ENCODE data around the gene STON2. TPM values are rescaled to one million over a fixed set of nuclear protein-coding genes. Genes with fewer than 3 reads are reported as not detected.
A peak's percentile ranks its signal among the peaks of the same experiment; 100 is the strongest.

The STON2 gene
- total RNA-seq, 2 donors from 2014 or later: 8.6 to 14.1 TPM

DNA sequence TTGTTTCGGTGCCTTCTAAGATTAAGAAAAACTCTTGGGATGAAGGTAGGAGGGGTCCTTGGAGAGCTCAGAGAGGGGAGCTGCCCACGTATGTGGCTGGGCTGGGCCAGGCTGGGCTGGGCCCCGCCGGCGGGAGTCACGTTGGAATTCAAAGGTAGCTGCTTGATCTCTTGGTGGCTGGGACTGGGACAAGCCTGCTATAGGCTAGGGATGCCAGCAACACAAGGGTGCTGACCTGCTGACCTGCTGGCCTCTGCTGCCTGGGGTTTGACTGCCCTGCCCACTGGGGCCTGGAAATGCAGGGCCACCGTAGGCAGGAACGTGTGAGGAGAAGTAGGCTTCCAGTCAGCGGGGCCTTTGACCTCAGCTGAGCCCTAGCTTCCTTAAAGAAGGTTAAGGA lies 126.6 kb downstream of the STON2 start:
- DNase-seq (ENCODE audit: low spot score): no peak
- Histone ChIP-seq H3K4me1 (no peaks in the 10 kb centered on the region), H3K36me3 (no peaks in the 10 kb centered on the region), H3K27me3 (no peaks in the 10 kb centered on the region), H3K27ac (peak overlapping the region; percentile 17 to 38), H3K9me3 (no peaks in the 10 kb centered on the region), H3K4me3 (no peak overlapping the region)
- TF ChIP-seq, protein P1, sequence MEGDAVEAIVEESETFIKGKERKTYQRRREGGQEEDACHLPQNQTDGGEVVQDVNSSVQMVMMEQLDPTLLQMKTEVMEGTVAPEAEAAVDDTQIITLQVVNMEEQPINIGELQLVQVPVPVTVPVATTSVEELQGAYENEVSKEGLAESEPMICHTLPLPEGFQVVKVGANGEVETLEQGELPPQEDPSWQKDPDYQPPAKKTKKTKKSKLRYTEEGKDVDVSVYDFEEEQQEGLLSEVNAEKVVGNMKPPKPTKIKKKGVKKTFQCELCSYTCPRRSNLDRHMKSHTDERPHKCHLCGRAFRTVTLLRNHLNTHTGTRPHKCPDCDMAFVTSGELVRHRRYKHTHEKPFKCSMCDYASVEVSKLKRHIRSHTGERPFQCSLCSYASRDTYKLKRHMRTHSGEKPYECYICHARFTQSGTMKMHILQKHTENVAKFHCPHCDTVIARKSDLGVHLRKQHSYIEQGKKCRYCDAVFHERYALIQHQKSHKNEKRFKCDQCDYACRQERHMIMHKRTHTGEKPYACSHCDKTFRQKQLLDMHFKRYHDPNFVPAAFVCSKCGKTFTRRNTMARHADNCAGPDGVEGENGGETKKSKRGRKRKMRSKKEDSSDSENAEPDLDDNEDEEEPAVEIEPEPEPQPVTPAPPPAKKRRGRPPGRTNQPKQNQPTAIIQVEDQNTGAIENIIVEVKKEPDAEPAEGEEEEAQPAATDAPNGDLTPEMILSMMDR (IDR thresholded peaks at IDR 0.05): no peak

DNA sequence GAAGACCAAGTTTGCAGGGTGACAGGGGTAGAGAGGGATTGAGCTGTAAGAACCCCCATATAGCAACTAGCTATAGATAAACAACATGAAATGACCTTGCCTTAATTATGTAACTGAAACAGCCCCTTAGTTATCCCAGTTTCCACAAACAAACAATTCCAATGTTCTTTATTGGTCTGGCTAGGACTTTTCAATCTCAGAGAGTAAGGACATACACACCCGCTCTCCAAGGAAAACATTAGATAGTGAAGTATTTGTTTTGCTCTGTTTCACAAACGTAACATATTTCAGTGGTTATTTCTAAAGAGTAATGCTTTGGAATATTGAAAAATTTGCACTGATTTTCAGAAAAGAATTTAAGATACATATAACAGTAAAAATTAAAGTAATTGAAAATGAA lies 127.8 kb downstream of the STON2 start:
- H3K4me1 ChIP-seq: no peaks in the 10 kb centered on the region
- H3K9me3 ChIP-seq: no peaks in the 10 kb centered on the region
- H3K36me3 ChIP-seq: no peaks in the 10 kb centered on the region
- H3K27me3 ChIP-seq: no peaks in the 10 kb centered on the region
- no peak overlapping the region for H3K4me3 ChIP-seq
- DNase-seq (ENCODE audit: low spot score): no peak
- H3K27ac ChIP-seq: peak overlapping the region; percentile 8 to 14
- TF ChIP-seq, protein P1 (IDR thresholded peaks at IDR 0.05): no peak

DNA sequence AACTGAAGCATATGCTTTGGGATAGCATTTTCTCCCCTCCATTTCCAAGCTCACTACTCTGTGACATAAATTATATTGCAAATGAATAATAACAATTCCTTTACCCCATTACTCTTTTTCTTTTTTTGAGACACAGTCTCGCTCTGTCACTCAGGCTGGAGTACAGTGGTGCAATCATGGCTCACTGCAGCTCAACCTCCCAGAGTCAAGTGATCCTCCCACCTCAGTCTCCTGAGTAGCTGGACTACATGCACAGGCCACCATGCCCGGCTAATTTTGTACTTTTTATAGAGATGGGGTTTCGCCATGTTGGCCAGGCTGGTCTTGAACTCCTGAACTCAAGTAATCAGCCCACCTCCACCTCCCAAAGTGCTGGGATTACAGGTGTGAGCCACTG lies 130.1 kb downstream of the STON2 start:
- no peak for DNase-seq (ENCODE audit: low spot score)
- Histone ChIP-seq H3K27me3 (no peaks in the 10 kb centered on the region), H3K4me1 (no peaks in the 10 kb centered on the region), H3K9me3 (no peaks in the 10 kb centered on the region), H3K27ac (no peak overlapping the region), H3K36me3 (no peaks in the 10 kb centered on the region), H3K4me3 (no peak overlapping the region)
- TF ChIP-seq, protein P1 (IDR thresholded peaks at IDR 0.05): no peak

DNA sequence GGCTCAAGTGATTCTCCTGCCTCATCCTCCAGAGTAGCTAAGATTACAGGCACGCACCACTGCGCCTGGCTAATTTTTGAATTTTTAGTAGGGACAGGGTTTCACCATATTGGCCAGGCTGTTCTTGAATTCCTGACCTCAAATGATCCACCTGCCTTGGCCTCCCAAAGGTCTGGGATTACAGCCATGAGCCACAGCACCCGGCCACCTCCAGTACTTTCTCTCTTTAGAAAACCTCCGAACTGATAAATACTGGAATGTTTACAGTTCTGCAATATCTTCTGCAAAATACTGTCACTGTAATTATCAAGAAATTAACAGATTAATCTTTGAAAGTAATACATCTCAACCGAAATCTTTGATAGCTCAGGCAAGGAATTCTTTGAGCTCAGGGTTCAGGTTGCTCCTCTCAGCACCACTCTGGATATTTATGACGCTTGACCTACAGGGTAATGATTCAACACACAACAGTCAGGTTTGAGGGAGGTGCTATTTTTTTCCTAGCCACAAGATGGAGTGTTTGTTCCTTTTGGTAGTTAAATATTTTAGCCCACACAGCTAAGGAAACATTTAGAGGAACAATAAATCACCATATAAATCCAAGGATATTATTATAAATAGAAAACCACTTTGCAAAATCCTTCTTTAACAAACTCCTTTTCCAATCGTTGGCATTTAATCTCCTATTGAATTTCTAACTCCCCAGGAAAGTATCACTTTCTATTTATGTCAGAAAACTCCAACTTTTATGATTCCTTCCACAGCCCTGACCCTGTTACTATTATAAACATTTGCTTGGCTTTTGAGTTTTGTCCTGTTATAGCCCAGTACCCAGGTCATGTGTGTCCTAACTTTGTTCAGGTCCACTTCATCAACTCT lies 130.8 kb downstream of the STON2 start:
- H3K9me3 ChIP-seq: no peaks in the 10 kb centered on the region
- no peak for DNase-seq (ENCODE audit: low spot score)
- H3K27me3 ChIP-seq: no peaks in the 10 kb centered on the region
- H3K4me3 ChIP-seq: no peak overlapping the region
- H3K4me1 ChIP-seq: no peaks in the 10 kb centered on the region
- no peak overlapping the region for H3K27ac ChIP-seq
- TF ChIP-seq, protein P1 (IDR thresholded peaks at IDR 0.05): peak; percentile 53 to 82
- H3K36me3 ChIP-seq: no peaks in the 10 kb centered on the region

DNA sequence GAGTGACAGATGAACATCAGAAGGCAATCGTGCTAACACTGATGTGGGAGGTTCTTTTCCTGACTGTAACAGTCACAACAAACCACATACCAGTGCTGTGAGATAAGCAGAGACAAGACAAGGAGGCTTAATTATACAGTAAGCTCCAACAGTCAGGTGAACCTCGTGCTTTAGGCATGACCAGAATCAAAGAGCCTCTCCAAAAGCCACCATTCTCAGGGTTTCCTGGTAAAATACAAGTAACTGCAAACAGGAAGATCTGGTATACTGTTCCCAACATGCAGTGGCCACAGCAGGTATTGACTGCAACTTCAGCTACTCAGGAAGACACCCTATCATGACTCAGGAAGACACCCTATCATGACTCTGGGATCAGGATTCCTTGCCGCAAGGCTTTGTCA lies 132.1 kb downstream of the STON2 start:
- Histone ChIP-seq H3K4me3 (no peak overlapping the region), H3K27me3 (no peaks in the 10 kb centered on the region), H3K27ac (no peak overlapping the region), H3K36me3 (no peaks in the 10 kb centered on the region), H3K4me1 (no peaks in the 10 kb centered on the region), H3K9me3 (no peaks in the 10 kb centered on the region)
- no peak for DNase-seq (ENCODE audit: low spot score)
- TF ChIP-seq, protein P1 (IDR thresholded peaks at IDR 0.05): no peak
